Measurements from ENCODE around the gene MYL4.
"Not testable (repeated sequence)": the region's sequence is repeated elsewhere in the genome, so short reads cannot be mapped to it uniquely, and the experiment has no call there.

Gene MYL4

GRCh38 chr17:47193931-47194511, 15.1 kb upstream of the MYL4 start:
- DNase-seq, result no peak

GRCh38 chr17:47197821-47198220, 11.3 kb upstream of the MYL4 start:
- no peak for DNase-seq

GRCh38 chr17:47199627-47200324, 9.4 kb upstream of the MYL4 start:
- DNase-seq, result no peak

GRCh38 chr17:47200325-47200664, 8.9 kb upstream of the MYL4 start:
- no peak for DNase-seq

GRCh38 chr17:47201166-47201565, 8.0 kb upstream of the MYL4 start:
- DNase-seq, result no peak

- DNase-seq, result no peak
Observed at GRCh38 chr17:47203984-47204721, 5.0 kb upstream of the MYL4 start.

- DNase-seq, result no peak
Observed at GRCh38 chr17:47204722-47205418, 4.3 kb upstream of the MYL4 start.

- DNase-seq, result peak; percentile 67
Observed at GRCh38 chr17:47205419-47205963, 3.7 kb upstream of the MYL4 start.

GRCh38 chr17:47207143-47208067, 1.7 kb upstream of the MYL4 start:
- no peak for DNase-seq

- no peak for DNase-seq
Observed at GRCh38 chr17:47209499-47209898, 351 bp downstream of the MYL4 start.

- DNase-seq, result no peak
Observed at GRCh38 chr17:47210105-47210504, 957 bp downstream of the MYL4 start.

GRCh38 chr17:47210779-47211178, 1.6 kb downstream of the MYL4 start:
- no peak for DNase-seq

GRCh38 chr17:47212458-47212857, 3.3 kb downstream of the MYL4 start:
- DNase-seq, result no peak

GRCh38 chr17:47213540-47213939, 4.4 kb downstream of the MYL4 start:
- no peak for DNase-seq

- DNase-seq, result no peak
Observed at GRCh38 chr17:47214931-47215330, 5.8 kb downstream of the MYL4 start.

GRCh38 chr17:47216821-47217220, 7.7 kb downstream of the MYL4 start:
- not testable (repeated sequence) for DNase-seq

GRCh38 chr17:47217279-47217678, 8.1 kb downstream of the MYL4 start:
- not testable (repeated sequence) for DNase-seq

- DNase-seq, result no peak
Observed at GRCh38 chr17:47218896-47219430, 9.8 kb downstream of the MYL4 start.

GRCh38 chr17:47219621-47220475, 10.7 kb downstream of the MYL4 start:
- no peak for DNase-seq

GRCh38 chr17:47220531-47220999, 11.4 kb downstream of the MYL4 start:
- DNase-seq, result no peak

- DNase-seq, result no peak
Observed at GRCh38 chr17:47221154-47221553, 12.0 kb downstream of the MYL4 start.
